ENCODE results near the gene MOB3B.

MOB3B gene

GRCh38 chr9:27293996-27294395 is 235.6 kb downstream of the MOB3B start:
- no peaks in the 10 kb centered on the region for H3K36me3 ChIP-seq (ENCODE audit: control insufficient read depth in 5 of 5, insufficient read depth in 5 of 5, low read length in 5 of 5)
- H3K9ac ChIP-seq (ENCODE audit: low read length in 5 of 5), result no peak overlapping the region
- H3K4me1 ChIP-seq (ENCODE audit: control insufficient read depth in 5 of 5, insufficient read depth in 5 of 5, low read length in 5 of 5), result peaks cover 0 to 4% (median 3%) of the 10 kb centered on the region in 5 donors
- no peak overlapping the region for H3K4me3 ChIP-seq (ENCODE audit: low read depth in 1 of 5, low read length in 5 of 5)
- H3K9me3 ChIP-seq (ENCODE audit: control insufficient read depth in 5 of 5, low read length in 5 of 5), result no peaks in the 10 kb centered on the region
- no peak overlapping the region for H3K27ac ChIP-seq (ENCODE audit: low read depth, low read length)
- H3K27me3 ChIP-seq (ENCODE audit: control insufficient read depth in 5 of 5, insufficient read depth in 4 of 5, low read length in 5 of 5), result no peaks in the 10 kb centered on the region

GRCh38 chr9:27292659-27293405 is 236.8 kb downstream of the MOB3B start:
- no peaks in the 10 kb centered on the region for H3K36me3 ChIP-seq (ENCODE audit: control insufficient read depth in 5 of 5, insufficient read depth in 5 of 5, low read length in 5 of 5)
- no peaks in the 10 kb centered on the region for H3K27me3 ChIP-seq (ENCODE audit: control insufficient read depth in 5 of 5, insufficient read depth in 4 of 5, low read length in 5 of 5)
- H3K27ac ChIP-seq (ENCODE audit: low read depth, low read length), result peak overlapping the region; percentile 54
- H3K9ac ChIP-seq (ENCODE audit: low read length in 5 of 5), result no peak overlapping the region
- H3K4me1 ChIP-seq (ENCODE audit: control insufficient read depth in 5 of 5, insufficient read depth in 5 of 5, low read length in 5 of 5), result peaks cover 0 to 4% (median 3%) of the 10 kb centered on the region in 5 donors
- H3K9me3 ChIP-seq (ENCODE audit: control insufficient read depth in 5 of 5, low read length in 5 of 5), result no peaks in the 10 kb centered on the region
- no peak overlapping the region for H3K4me3 ChIP-seq (ENCODE audit: low read depth in 1 of 5, low read length in 5 of 5)

- Histone ChIP-seq H3K27me3 (ENCODE audit: control insufficient read depth in 5 of 5, insufficient read depth in 4 of 5, low read length in 5 of 5) (no peaks in the 10 kb centered on the region), H3K27ac (ENCODE audit: low read depth, low read length) (no peak overlapping the region), H3K9ac (ENCODE audit: low read length in 5 of 5) (no peak overlapping the region), H3K9me3 (ENCODE audit: control insufficient read depth in 5 of 5, low read length in 5 of 5) (no peaks in the 10 kb centered on the region), H3K36me3 (ENCODE audit: control insufficient read depth in 5 of 5, insufficient read depth in 5 of 5, low read length in 5 of 5) (no peaks in the 10 kb centered on the region), H3K4me3 (ENCODE audit: low read depth in 1 of 5, low read length in 5 of 5) (no peak overlapping the region), H3K4me1 (ENCODE audit: control insufficient read depth in 5 of 5, insufficient read depth in 5 of 5, low read length in 5 of 5) (peaks cover 0 to 4% (median 3%) of the 10 kb centered on the region in 5 donors)
These were observed 238.3 kb downstream of the MOB3B start for GRCh38 chr9:27291292-27291691.

- Histone ChIP-seq H3K27me3 (ENCODE audit: control insufficient read depth in 5 of 5, insufficient read depth in 4 of 5, low read length in 5 of 5) (no peaks in the 10 kb centered on the region), H3K9me3 (ENCODE audit: control insufficient read depth in 5 of 5, low read length in 5 of 5) (no peaks in the 10 kb centered on the region), H3K9ac (ENCODE audit: low read length in 5 of 5) (no peak overlapping the region), H3K36me3 (ENCODE audit: control insufficient read depth in 5 of 5, insufficient read depth in 5 of 5, low read length in 5 of 5) (no peaks in the 10 kb centered on the region), H3K4me3 (ENCODE audit: low read depth in 1 of 5, low read length in 5 of 5) (no peak overlapping the region), H3K27ac (ENCODE audit: low read depth, low read length) (no peak overlapping the region), H3K4me1 (ENCODE audit: control insufficient read depth in 5 of 5, insufficient read depth in 5 of 5, low read length in 5 of 5) (peaks cover 2 to 31% (median 22%) of the 10 kb centered on the region in 5 donors)
These were observed 247.3 kb downstream of the MOB3B start for GRCh38 chr9:27282269-27282668.

GRCh38 chr9:27280860-27281259 is 248.8 kb downstream of the MOB3B start:
- peak overlapping the region in 1 of 5 donors; percentile 52 for H3K9ac ChIP-seq (ENCODE audit: low read length in 5 of 5)
- peaks cover 2 to 31% (median 22%) of the 10 kb centered on the region in 5 donors for H3K4me1 ChIP-seq (ENCODE audit: control insufficient read depth in 5 of 5, insufficient read depth in 5 of 5, low read length in 5 of 5)
- H3K4me3 ChIP-seq (ENCODE audit: low read depth in 1 of 5, low read length in 5 of 5), result peak overlapping the region; percentile 13 to 64 (median 50)
- no peaks in the 10 kb centered on the region for H3K36me3 ChIP-seq (ENCODE audit: control insufficient read depth in 5 of 5, insufficient read depth in 5 of 5, low read length in 5 of 5)
- H3K27ac ChIP-seq (ENCODE audit: low read depth, low read length), result peak overlapping the region; percentile 51
- H3K9me3 ChIP-seq (ENCODE audit: control insufficient read depth in 5 of 5, low read length in 5 of 5), result no peaks in the 10 kb centered on the region
- no peaks in the 10 kb centered on the region for H3K27me3 ChIP-seq (ENCODE audit: control insufficient read depth in 5 of 5, insufficient read depth in 4 of 5, low read length in 5 of 5)

GRCh38 chr9:27280249-27280648 is 249.4 kb downstream of the MOB3B start:
- peak overlapping the region in 3 of 5 donors; percentile 13 to 64 (median 55) for H3K4me3 ChIP-seq (ENCODE audit: low read depth in 1 of 5, low read length in 5 of 5)
- H3K27me3 ChIP-seq (ENCODE audit: control insufficient read depth in 5 of 5, insufficient read depth in 4 of 5, low read length in 5 of 5), result no peaks in the 10 kb centered on the region
- H3K36me3 ChIP-seq (ENCODE audit: control insufficient read depth in 5 of 5, insufficient read depth in 5 of 5, low read length in 5 of 5), result no peaks in the 10 kb centered on the region
- peak overlapping the region in 1 of 5 donors; percentile 6 for H3K9ac ChIP-seq (ENCODE audit: low read length in 5 of 5)
- H3K27ac ChIP-seq (ENCODE audit: low read depth, low read length), result peak overlapping the region; percentile 13
- H3K9me3 ChIP-seq (ENCODE audit: control insufficient read depth in 5 of 5, low read length in 5 of 5), result no peaks in the 10 kb centered on the region
- peaks cover 2 to 31% (median 22%) of the 10 kb centered on the region in 5 donors for H3K4me1 ChIP-seq (ENCODE audit: control insufficient read depth in 5 of 5, insufficient read depth in 5 of 5, low read length in 5 of 5)

GRCh38 chr9:27279611-27280010 is 250.0 kb downstream of the MOB3B start:
- Histone ChIP-seq H3K27me3 (ENCODE audit: control insufficient read depth in 5 of 5, insufficient read depth in 4 of 5, low read length in 5 of 5) (no peaks in the 10 kb centered on the region), H3K27ac (ENCODE audit: low read depth, low read length) (peak overlapping the region; percentile 66), H3K9ac (ENCODE audit: low read length in 5 of 5) (no peak overlapping the region), H3K4me1 (ENCODE audit: control insufficient read depth in 5 of 5, insufficient read depth in 5 of 5, low read length in 5 of 5) (peaks cover 2 to 31% (median 22%) of the 10 kb centered on the region in 5 donors), H3K9me3 (ENCODE audit: control insufficient read depth in 5 of 5, low read length in 5 of 5) (no peaks in the 10 kb centered on the region), H3K4me3 (ENCODE audit: low read depth in 1 of 5, low read length in 5 of 5) (no peak overlapping the region), H3K36me3 (ENCODE audit: control insufficient read depth in 5 of 5, insufficient read depth in 5 of 5, low read length in 5 of 5) (no peaks in the 10 kb centered on the region)

GRCh38 chr9:27278374-27278773 is 251.2 kb downstream of the MOB3B start:
- H3K4me1 ChIP-seq (ENCODE audit: control insufficient read depth in 5 of 5, insufficient read depth in 5 of 5, low read length in 5 of 5), result peaks cover 2 to 31% (median 22%) of the 10 kb centered on the region in 5 donors
- H3K9me3 ChIP-seq (ENCODE audit: control insufficient read depth in 5 of 5, low read length in 5 of 5), result no peaks in the 10 kb centered on the region
- no peak overlapping the region for H3K4me3 ChIP-seq (ENCODE audit: low read depth in 1 of 5, low read length in 5 of 5)
- H3K27ac ChIP-seq (ENCODE audit: low read depth, low read length), result peak overlapping the region; percentile 66
- no peaks in the 10 kb centered on the region for H3K27me3 ChIP-seq (ENCODE audit: control insufficient read depth in 5 of 5, insufficient read depth in 4 of 5, low read length in 5 of 5)
- H3K9ac ChIP-seq (ENCODE audit: low read length in 5 of 5), result no peak overlapping the region
- H3K36me3 ChIP-seq (ENCODE audit: control insufficient read depth in 5 of 5, insufficient read depth in 5 of 5, low read length in 5 of 5), result no peaks in the 10 kb centered on the region

- no peaks in the 10 kb centered on the region for H3K27me3 ChIP-seq (ENCODE audit: control insufficient read depth in 5 of 5, insufficient read depth in 4 of 5, low read length in 5 of 5)
- H3K9ac ChIP-seq (ENCODE audit: low read length in 5 of 5), result peak overlapping the region in 2 of 5 donors; percentile 43 to 56
- no peaks in the 10 kb centered on the region for H3K9me3 ChIP-seq (ENCODE audit: control insufficient read depth in 5 of 5, low read length in 5 of 5)
- H3K4me3 ChIP-seq (ENCODE audit: low read depth in 1 of 5, low read length in 5 of 5), result peak overlapping the region in 2 of 5 donors; percentile 25 to 44
- H3K36me3 ChIP-seq (ENCODE audit: control insufficient read depth in 5 of 5, insufficient read depth in 5 of 5, low read length in 5 of 5), result no peaks in the 10 kb centered on the region
- no peak overlapping the region for H3K27ac ChIP-seq (ENCODE audit: low read depth, low read length)
- H3K4me1 ChIP-seq (ENCODE audit: control insufficient read depth in 5 of 5, insufficient read depth in 5 of 5, low read length in 5 of 5), result peaks cover 2 to 28% (median 22%) of the 10 kb centered on the region in 5 donors
These were observed 253.2 kb downstream of the MOB3B start for GRCh38 chr9:27276193-27277030.
